Hepatocyte (in vitro differentiated cells): ENCODE data around the gene KIAA1217.

Experiments used
- EZH2phosphoT487 ChIP-seq: fragments of 200-600 bp; sonication (generic); IDR thresholded peaks from one replicate; pipeline ENCODE4 v1.6.1; 2018; ENCODE audit warnings: antibody characterized with exemption, mild to moderate bottlenecking, low read depth, moderate library complexity; ENCODE audit not compliant: unreplicated experiment, severe bottlenecking
- TF ChIP-seq, protein P1 (sequence below): fragments of 200-600 bp; sonication (generic); IDR thresholded peaks from 2 replicates; pipeline ENCODE4 v1.5.1; 2016; ENCODE audit warnings: antibody characterized with exemption, mild to moderate bottlenecking; ENCODE audit not compliant: poor library complexity

- TF ChIP-seq, protein P1, sequence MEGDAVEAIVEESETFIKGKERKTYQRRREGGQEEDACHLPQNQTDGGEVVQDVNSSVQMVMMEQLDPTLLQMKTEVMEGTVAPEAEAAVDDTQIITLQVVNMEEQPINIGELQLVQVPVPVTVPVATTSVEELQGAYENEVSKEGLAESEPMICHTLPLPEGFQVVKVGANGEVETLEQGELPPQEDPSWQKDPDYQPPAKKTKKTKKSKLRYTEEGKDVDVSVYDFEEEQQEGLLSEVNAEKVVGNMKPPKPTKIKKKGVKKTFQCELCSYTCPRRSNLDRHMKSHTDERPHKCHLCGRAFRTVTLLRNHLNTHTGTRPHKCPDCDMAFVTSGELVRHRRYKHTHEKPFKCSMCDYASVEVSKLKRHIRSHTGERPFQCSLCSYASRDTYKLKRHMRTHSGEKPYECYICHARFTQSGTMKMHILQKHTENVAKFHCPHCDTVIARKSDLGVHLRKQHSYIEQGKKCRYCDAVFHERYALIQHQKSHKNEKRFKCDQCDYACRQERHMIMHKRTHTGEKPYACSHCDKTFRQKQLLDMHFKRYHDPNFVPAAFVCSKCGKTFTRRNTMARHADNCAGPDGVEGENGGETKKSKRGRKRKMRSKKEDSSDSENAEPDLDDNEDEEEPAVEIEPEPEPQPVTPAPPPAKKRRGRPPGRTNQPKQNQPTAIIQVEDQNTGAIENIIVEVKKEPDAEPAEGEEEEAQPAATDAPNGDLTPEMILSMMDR: no peak
- no peak for TF ChIP-seq EZH2phosphoT487
Measured at GRCh38 chr10:24350070-24350921, 141.4 kb downstream of the KIAA1217 start.
